Measurements from ENCODE around the gene MYO7B.

The MYO7B gene

GRCh38 chr2:127624320-127624755 lies 88.9 kb downstream of the MYO7B start:
- no peak for DNase-seq (ENCODE audit: extremely low read depth, low read depth)

GRCh38 chr2:127624756-127625571 lies 89.5 kb downstream of the MYO7B start:
- H3K4me3 ChIP-seq (replicated peaks; ENCODE audit: low read depth, low read length) = no peak overlapping the region
- TF ChIP-seq, protein P1, sequence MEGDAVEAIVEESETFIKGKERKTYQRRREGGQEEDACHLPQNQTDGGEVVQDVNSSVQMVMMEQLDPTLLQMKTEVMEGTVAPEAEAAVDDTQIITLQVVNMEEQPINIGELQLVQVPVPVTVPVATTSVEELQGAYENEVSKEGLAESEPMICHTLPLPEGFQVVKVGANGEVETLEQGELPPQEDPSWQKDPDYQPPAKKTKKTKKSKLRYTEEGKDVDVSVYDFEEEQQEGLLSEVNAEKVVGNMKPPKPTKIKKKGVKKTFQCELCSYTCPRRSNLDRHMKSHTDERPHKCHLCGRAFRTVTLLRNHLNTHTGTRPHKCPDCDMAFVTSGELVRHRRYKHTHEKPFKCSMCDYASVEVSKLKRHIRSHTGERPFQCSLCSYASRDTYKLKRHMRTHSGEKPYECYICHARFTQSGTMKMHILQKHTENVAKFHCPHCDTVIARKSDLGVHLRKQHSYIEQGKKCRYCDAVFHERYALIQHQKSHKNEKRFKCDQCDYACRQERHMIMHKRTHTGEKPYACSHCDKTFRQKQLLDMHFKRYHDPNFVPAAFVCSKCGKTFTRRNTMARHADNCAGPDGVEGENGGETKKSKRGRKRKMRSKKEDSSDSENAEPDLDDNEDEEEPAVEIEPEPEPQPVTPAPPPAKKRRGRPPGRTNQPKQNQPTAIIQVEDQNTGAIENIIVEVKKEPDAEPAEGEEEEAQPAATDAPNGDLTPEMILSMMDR (IDR thresholded peaks at IDR 0.05; ENCODE audit: low read depth, low read length, missing control alignments) = no peak
- DNase-seq (ENCODE audit: extremely low read depth, low read depth) = no peak

More at GRCh38 chr2:127624320-127624755, 88.9 kb downstream of the MYO7B start:
- H3K4me3 ChIP-seq (replicated peaks; ENCODE audit: low read depth, low read length) = no peak overlapping the region
- TF ChIP-seq, protein P1 (IDR thresholded peaks at IDR 0.05; ENCODE audit: low read depth, low read length, missing control alignments) = no peak

DNA sequence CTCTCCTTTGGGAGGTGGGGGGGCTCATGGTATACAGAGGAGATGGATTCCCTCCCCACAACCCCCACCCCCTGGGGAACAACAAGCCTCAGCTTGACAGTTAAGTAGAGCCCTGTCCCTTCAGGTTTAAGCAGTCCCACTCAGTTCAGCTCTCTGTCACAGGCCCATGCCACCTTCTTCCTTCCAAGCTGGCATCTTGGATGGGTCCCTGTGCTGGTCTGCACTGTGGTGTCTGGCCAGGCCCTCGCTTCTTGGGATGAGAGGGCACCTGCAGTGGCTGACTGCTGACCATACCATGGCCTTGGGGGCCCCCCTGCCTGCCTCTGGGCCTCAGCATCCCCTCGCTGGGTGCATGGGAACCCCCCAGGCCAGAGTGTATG lies 90.1 kb downstream of the MYO7B start:
- TF ChIP-seq, protein P1 (IDR thresholded peaks at IDR 0.05; ENCODE audit: low read depth, low read length, missing control alignments) = no peak
- no peak overlapping the region for H3K4me3 ChIP-seq (replicated peaks; ENCODE audit: low read depth, low read length)
- no peak for DNase-seq (ENCODE audit: extremely low read depth, low read depth)

DNA sequence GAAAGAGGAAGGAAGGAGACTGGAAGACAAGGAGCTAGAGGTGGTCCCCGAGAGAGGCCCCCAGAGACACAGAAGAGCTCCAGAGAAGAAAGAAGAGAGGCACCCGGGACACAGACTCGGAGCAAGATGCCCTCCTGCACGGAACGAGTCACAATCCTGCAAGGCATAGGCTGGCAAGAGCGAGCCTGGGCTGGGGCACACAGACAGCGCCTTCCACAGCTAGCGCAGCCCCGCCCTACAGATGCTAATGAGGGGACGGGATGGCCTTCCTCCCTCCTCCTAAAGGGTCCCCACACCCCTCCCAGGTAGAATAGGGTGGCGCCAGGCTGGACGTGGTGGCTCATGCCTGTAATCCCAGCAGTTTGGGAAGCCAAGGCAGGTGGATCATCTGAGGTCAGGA lies 90.7 kb downstream of the MYO7B start:
- TF ChIP-seq, protein P1 (IDR thresholded peaks at IDR 0.05; ENCODE audit: low read depth, low read length, missing control alignments) = no peak
- H3K4me3 ChIP-seq (replicated peaks; ENCODE audit: low read depth, low read length) = no peak overlapping the region
- no peak for DNase-seq (ENCODE audit: extremely low read depth, low read depth)

- H3K4me3 ChIP-seq (replicated peaks; ENCODE audit: low read depth, low read length) = no peak overlapping the region
- DNase-seq (ENCODE audit: extremely low read depth, low read depth) = no peak
- TF ChIP-seq, protein P1 (IDR thresholded peaks at IDR 0.05; ENCODE audit: low read depth, low read length, missing control alignments) = no peak
These were observed 91.6 kb downstream of the MYO7B start for GRCh38 chr2:127626917-127627739.

- TF ChIP-seq, protein P1 (IDR thresholded peaks at IDR 0.05; ENCODE audit: low read depth, low read length, missing control alignments) = no peak
- DNase-seq (ENCODE audit: extremely low read depth, low read depth) = no peak
- no peak overlapping the region for H3K4me3 ChIP-seq (replicated peaks; ENCODE audit: low read depth, low read length)
These were observed 92.5 kb downstream of the MYO7B start for GRCh38 chr2:127627740-127628571.
